ENCODE data around the gene RLF.

The RLF gene

GRCh38 chr1:40265919-40266318 lies 104.7 kb downstream of the RLF start:
- FAIRE-seq (no peak), DNase-seq (ENCODE audit: insufficient read length, low spot score) (no peak)

GRCh38 chr1:40266786-40267535 lies 105.8 kb downstream of the RLF start:
- FAIRE-seq (no peak), DNase-seq (ENCODE audit: insufficient read length, low spot score) (no peak)

- DNase-seq (ENCODE audit: insufficient read length, low spot score) (no peak), FAIRE-seq (no peak)
Observed at GRCh38 chr1:40267767-40268187, 106.6 kb downstream of the RLF start.

- FAIRE-seq = no peak
- DNase-seq (ENCODE audit: insufficient read length, low spot score) = no peak
Observed at GRCh38 chr1:40268211-40268610, 107.0 kb downstream of the RLF start.

- no peak for FAIRE-seq
Observed at GRCh38 chr1:40270152-40270834, 109.1 kb downstream of the RLF start.

GRCh38 chr1:40272653-40273213 lies 111.5 kb downstream of the RLF start:
- DNase-seq (ENCODE audit: insufficient read length, low spot score) (no peak), FAIRE-seq (no peak)

More at GRCh38 chr1:40270152-40270834, 109.1 kb downstream of the RLF start:
- DNase-seq (ENCODE audit: insufficient read length, low spot score) = no peak

- FAIRE-seq = no peak
- DNase-seq (ENCODE audit: insufficient read length, low spot score) = no peak
Observed at GRCh38 chr1:40273547-40274166, 112.5 kb downstream of the RLF start.

- FAIRE-seq (no peak), DNase-seq (ENCODE audit: insufficient read length, low spot score) (no peak)
Observed at GRCh38 chr1:40274331-40274730, 113.1 kb downstream of the RLF start.

GRCh38 chr1:40276122-40276521 lies 114.9 kb downstream of the RLF start:
- FAIRE-seq = no peak
- no peak for DNase-seq (ENCODE audit: insufficient read length, low spot score)

GRCh38 chr1:40281853-40282252 lies 120.7 kb downstream of the RLF start:
- FAIRE-seq (no peak), DNase-seq (ENCODE audit: insufficient read length, low spot score) (no peak)
